Ishikawa (cell line): ENCODE data around the gene IZUMO1.

Source experiments
- CEBPB ChIP-seq: IDR thresholded peaks from 2 replicates; pipeline ENCODE4 v1.6.1; 2012
- CREB1 ChIP-seq: IDR thresholded peaks from 2 replicates; pipeline ENCODE4 v1.6.1; 2012; ENCODE audit warnings: low read depth
- EGR1 ChIP-seq: IDR thresholded peaks from 2 replicates; pipeline ENCODE4 v1.6.1; 2012
- EP300 ChIP-seq: IDR thresholded peaks from 2 replicates; pipeline ENCODE4 v1.6.1; 2012; ENCODE audit warnings: borderline replicate concordance
- RAD21 ChIP-seq: IDR thresholded peaks from 2 replicates; pipeline ENCODE4 v1.6.1; 2012; ENCODE audit warnings: low read depth
- TCF12 ChIP-seq: IDR thresholded peaks from 2 replicates; pipeline ENCODE4 v1.6.1; 2012; ENCODE audit warnings: low read depth
- YY1 ChIP-seq: IDR thresholded peaks from 2 replicates; pipeline ENCODE4 v1.6.1; 2012; ENCODE audit warnings: low read depth
- TF ChIP-seq, protein P1 (sequence below): IDR thresholded peaks from 2 replicates; pipeline ENCODE4 v1.6.1; 2012; ENCODE audit warnings: low read depth, mild to moderate bottlenecking
- TF ChIP-seq, protein P2 (sequence below): IDR thresholded peaks from 2 replicates; pipeline ENCODE4 v1.6.1; 2012
- TF ChIP-seq, protein P3 (sequence below): IDR thresholded peaks from 2 replicates; pipeline ENCODE4 v1.6.1; 2012

DNA sequence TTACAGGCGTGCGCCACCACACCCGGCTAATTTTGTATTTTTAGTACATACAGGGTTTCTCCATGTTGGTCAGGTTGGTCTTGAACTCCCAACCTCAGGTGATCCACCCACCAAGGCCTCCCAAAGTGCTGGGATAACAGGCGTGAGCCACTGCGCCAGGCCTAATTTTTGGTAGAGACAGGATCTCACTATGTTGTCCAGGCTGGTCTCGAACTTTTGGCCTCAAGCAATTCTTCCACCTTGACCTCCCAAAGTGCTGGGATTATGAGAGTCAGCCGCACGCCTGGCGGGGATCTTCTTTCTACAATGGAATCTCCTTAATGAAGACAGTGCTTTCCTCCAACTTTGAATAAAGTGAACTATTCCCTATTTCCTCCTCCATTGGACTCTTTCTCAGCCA is 12.1 kb downstream of the IZUMO1 start:
- TF ChIP-seq, protein P1, sequence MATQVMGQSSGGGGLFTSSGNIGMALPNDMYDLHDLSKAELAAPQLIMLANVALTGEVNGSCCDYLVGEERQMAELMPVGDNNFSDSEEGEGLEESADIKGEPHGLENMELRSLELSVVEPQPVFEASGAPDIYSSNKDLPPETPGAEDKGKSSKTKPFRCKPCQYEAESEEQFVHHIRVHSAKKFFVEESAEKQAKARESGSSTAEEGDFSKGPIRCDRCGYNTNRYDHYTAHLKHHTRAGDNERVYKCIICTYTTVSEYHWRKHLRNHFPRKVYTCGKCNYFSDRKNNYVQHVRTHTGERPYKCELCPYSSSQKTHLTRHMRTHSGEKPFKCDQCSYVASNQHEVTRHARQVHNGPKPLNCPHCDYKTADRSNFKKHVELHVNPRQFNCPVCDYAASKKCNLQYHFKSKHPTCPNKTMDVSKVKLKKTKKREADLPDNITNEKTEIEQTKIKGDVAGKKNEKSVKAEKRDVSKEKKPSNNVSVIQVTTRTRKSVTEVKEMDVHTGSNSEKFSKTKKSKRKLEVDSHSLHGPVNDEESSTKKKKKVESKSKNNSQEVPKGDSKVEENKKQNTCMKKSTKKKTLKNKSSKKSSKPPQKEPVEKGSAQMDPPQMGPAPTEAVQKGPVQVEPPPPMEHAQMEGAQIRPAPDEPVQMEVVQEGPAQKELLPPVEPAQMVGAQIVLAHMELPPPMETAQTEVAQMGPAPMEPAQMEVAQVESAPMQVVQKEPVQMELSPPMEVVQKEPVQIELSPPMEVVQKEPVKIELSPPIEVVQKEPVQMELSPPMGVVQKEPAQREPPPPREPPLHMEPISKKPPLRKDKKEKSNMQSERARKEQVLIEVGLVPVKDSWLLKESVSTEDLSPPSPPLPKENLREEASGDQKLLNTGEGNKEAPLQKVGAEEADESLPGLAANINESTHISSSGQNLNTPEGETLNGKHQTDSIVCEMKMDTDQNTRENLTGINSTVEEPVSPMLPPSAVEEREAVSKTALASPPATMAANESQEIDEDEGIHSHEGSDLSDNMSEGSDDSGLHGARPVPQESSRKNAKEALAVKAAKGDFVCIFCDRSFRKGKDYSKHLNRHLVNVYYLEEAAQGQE = no peak
- TF ChIP-seq YY1 (no peak), EGR1 (no peak), TCF12 (no peak), CEBPB (no peak), EP300 (no peak), RAD21 (no peak), CREB1 (no peak)
- TF ChIP-seq, protein P2, sequence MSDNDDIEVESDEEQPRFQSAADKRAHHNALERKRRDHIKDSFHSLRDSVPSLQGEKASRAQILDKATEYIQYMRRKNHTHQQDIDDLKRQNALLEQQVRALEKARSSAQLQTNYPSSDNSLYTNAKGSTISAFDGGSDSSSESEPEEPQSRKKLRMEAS = no peak
- TF ChIP-seq, protein P3, sequence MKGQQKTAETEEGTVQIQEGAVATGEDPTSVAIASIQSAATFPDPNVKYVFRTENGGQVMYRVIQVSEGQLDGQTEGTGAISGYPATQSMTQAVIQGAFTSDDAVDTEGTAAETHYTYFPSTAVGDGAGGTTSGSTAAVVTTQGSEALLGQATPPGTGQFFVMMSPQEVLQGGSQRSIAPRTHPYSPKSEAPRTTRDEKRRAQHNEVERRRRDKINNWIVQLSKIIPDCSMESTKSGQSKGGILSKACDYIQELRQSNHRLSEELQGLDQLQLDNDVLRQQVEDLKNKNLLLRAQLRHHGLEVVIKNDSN = no peak
